HepG2 (cell line): ENCODE measurements around the gene EPHA10. TPM values are rescaled to one million over a fixed set of nuclear protein-coding genes. Genes with fewer than 3 reads are reported as not detected.

Source experiments
- HMG20A ChIP-seq: IDR thresholded peaks from 2 replicates; pipeline ENCODE4 v1.6.1; 2016; ENCODE audit warnings: borderline replicate concordance
- ISL2 ChIP-seq: sonication (generic); formaldehyde crosslinking; IDR thresholded peaks from 2 replicates; pipeline ENCODE4 v1.5.0; 2020; ENCODE audit warnings: missing genetic modification reagents
- KLF12 ChIP-seq: sonication (generic); formaldehyde crosslinking; IDR thresholded peaks from 2 replicates; pipeline ENCODE4 v1.4.0; 2020; ENCODE audit warnings: missing genetic modification reagents, borderline replicate concordance
- MAFK ChIP-seq, 2 experiments: IDR thresholded peaks in 1 of 2; conservative IDR thresholded peaks in 1 of 2; 2 replicates each; pipeline ENCODE4 v1.6.1; 2011; ENCODE audit warnings: improper control_type of control experiment in 2 of 2, low read length in 2 of 2
- SALL1 ChIP-seq: sonication (generic); formaldehyde crosslinking; IDR thresholded peaks from 2 replicates; pipeline ENCODE4 v1.8.0; 2022; ENCODE audit warnings: mild to moderate bottlenecking, missing genetic modification reagents
- SMC3 ChIP-seq: IDR thresholded peaks from 2 replicates; pipeline ENCODE4 v1.6.1; 2011; ENCODE audit warnings: low read length, improper control_type of control experiment
- SPEN ChIP-seq: sonication (generic); formaldehyde crosslinking; IDR thresholded peaks from 2 replicates; pipeline ENCODE4 v1.5.1; 2020; ENCODE audit warnings: low read depth, mild to moderate bottlenecking, missing genetic modification reagents
- ZNF274 ChIP-seq: sonication (generic); formaldehyde crosslinking; IDR thresholded peaks from 2 replicates; pipeline ENCODE4 v1.5.1; 2020; ENCODE audit warnings: mild to moderate bottlenecking, missing genetic modification reagents
- polyA plus RNA-seq, 8 experiments: library from polyadenylated mRNA; depleted of rRNA in 3 of 8; stranded (reverse) in 7 of 8; unstranded in 1 of 8; fragments of >200 nt; fragmentation: Illumina TruSeq in 4 of 8; extraction: Trizol in 4 of 8; gene quantifications; 2 replicates each; pipeline versions ENCODE4 v1.2.1 to v1.2.3, GENCODE V29; 2011 to 2016; ENCODE audit warnings: low read depth in 4 of 8, missing spikeins in 1 of 8, mixed read lengths in 1 of 8; ENCODE audit not compliant: insufficient read depth in 1 of 8
- total RNA-seq, 5 experiments: library from RNA; depleted of rRNA; stranded (reverse); fragments of >200 nt; fragmentation: Illumina TruSeq; extraction: Trizol; gene quantifications; 2 replicates each; pipeline ENCODE4 v1.2.3, GENCODE V29; 2016; ENCODE audit warnings: low read depth in 1 of 5
- TF ChIP-seq, protein P1 (sequence below): IDR thresholded peaks from 2 replicates; pipeline ENCODE4 v1.6.1; 2018; ENCODE audit warnings: missing genetic modification reagents, mild to moderate bottlenecking, missing compliant biosample characterization
- TF ChIP-seq, protein P2 (sequence below): sonication (generic); formaldehyde crosslinking; IDR thresholded peaks from 2 replicates; pipeline ENCODE4 v1.5.0; 2020; ENCODE audit warnings: mild to moderate bottlenecking, missing genetic modification reagents, borderline replicate concordance
- TF ChIP-seq, protein P3 (sequence below): sonication (generic); formaldehyde crosslinking; IDR thresholded peaks from 2 replicates; pipeline ENCODE4 v1.4.0; 2020; ENCODE audit warnings: missing genetic modification reagents
- TF ChIP-seq, protein P4 (sequence below): sonication (generic); formaldehyde crosslinking; IDR thresholded peaks from 2 replicates; pipeline ENCODE4 v1.5.0; 2020; ENCODE audit warnings: mild to moderate bottlenecking, missing genetic modification reagents
- TF ChIP-seq, protein P5 (sequence below): IDR thresholded peaks from 2 replicates; pipeline ENCODE4 v1.6.1; 2012; ENCODE audit warnings: low read depth, low read length, improper control_type of control experiment
- TF ChIP-seq, protein P6 (sequence below): sonication (generic); formaldehyde crosslinking; IDR thresholded peaks from 2 replicates; pipeline ENCODE4 v1.5.1; 2020; ENCODE audit warnings: mild to moderate bottlenecking, missing genetic modification reagents, borderline replicate concordance

EPHA10 gene
- total and polyA plus RNA-seq, 2 of the 13 experiments (the other 11 are each of a cell fraction or from before 2014, with no cell fraction given): 0.11 to 0.58 TPM

DNA sequence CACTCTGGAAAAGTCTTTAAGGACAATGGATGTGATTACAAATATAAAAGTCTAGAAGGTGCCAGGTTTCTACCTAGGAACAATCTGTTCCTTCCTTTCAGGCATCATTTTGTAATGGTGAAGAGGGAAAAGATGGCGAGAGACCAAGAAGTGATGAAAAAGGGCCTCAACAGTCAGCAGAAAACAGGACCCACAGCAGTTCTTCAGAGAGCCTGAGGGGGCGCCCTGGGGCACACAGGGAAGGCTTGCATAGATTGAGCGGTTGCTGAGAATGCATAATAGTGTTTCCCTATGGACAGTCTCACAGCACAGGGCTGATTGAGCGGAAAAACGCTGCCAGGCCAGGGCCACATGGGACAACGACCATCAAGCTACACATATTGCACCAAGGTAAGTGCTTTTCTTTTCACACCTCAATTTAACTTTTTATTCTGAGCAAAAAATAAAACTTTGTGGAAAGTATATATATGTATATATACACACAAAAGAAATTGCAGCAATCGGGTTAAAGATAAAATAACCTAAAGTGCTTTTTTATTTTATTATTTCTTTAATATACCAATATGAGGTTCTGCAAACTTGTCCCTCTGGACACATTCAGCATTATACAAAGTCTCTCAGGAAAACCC, 46.2 kb upstream of the EPHA10 start (continued):
- TF ChIP-seq, protein P1, sequence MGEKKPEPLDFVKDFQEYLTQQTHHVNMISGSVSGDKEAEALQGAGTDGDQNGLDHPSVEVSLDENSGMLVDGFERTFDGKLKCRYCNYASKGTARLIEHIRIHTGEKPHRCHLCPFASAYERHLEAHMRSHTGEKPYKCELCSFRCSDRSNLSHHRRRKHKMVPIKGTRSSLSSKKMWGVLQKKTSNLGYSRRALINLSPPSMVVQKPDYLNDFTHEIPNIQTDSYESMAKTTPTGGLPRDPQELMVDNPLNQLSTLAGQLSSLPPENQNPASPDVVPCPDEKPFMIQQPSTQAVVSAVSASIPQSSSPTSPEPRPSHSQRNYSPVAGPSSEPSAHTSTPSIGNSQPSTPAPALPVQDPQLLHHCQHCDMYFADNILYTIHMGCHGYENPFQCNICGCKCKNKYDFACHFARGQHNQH: 0 out of 2 replicates have a peak, but pooled peaks have one; percentile 34
- TF ChIP-seq HMG20A (CRISPR knock-in tag): no peak
- TF ChIP-seq, protein P2, sequence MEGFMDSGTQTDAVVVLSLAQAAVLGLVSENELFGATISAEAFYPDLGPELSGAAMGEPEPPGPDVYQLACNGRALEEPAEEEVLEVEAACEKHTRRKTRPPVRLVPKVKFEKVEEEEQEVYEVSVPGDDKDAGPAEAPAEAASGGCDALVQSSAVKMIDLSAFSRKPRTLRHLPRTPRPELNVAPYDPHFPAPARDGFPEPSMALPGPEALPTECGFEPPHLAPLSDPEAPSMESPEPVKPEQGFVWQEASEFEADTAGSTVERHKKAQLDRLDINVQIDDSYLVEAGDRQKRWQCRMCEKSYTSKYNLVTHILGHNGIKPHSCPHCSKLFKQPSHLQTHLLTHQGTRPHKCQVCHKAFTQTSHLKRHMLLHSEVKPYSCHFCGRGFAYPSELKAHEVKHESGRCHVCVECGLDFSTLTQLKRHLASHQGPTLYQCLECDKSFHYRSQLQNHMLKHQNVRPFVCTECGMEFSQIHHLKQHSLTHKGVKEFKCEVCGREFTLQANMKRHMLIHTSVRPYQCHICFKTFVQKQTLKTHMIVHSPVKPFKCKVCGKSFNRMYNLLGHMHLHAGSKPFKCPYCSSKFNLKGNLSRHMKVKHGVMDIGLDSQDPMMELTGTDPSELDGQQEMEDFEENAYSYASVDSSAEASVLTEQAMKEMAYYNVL (CRISPR knock-in tag): no peak
- TF ChIP-seq ZNF274 (CRISPR knock-in tag): no peak
- TF ChIP-seq, protein P3, sequence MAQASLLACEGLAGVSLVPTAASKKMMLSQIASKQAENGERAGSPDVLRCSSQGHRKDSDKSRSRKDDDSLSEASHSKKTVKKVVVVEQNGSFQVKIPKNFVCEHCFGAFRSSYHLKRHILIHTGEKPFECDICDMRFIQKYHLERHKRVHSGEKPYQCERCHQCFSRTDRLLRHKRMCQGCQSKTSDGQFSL (CRISPR knock-in tag): no peak
- TF ChIP-seq ISL2 (CRISPR knock-in tag): no peak
- TF ChIP-seq SMC3: peak; percentile 64; the same call in 1 of the 2 replicates
- TF ChIP-seq, protein P4, sequence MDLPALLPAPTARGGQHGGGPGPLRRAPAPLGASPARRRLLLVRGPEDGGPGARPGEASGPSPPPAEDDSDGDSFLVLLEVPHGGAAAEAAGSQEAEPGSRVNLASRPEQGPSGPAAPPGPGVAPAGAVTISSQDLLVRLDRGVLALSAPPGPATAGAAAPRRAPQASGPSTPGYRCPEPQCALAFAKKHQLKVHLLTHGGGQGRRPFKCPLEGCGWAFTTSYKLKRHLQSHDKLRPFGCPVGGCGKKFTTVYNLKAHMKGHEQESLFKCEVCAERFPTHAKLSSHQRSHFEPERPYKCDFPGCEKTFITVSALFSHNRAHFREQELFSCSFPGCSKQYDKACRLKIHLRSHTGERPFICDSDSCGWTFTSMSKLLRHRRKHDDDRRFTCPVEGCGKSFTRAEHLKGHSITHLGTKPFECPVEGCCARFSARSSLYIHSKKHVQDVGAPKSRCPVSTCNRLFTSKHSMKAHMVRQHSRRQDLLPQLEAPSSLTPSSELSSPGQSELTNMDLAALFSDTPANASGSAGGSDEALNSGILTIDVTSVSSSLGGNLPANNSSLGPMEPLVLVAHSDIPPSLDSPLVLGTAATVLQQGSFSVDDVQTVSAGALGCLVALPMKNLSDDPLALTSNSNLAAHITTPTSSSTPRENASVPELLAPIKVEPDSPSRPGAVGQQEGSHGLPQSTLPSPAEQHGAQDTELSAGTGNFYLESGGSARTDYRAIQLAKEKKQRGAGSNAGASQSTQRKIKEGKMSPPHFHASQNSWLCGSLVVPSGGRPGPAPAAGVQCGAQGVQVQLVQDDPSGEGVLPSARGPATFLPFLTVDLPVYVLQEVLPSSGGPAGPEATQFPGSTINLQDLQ (CRISPR knock-in tag): no peak
- no peak for TF ChIP-seq SPEN (CRISPR knock-in tag)
- TF ChIP-seq MAFK (conservative IDR thresholded peaks at IDR 0.05 in 1 of 2, IDR thresholded peaks at IDR 0.05 in 1 of 2; ENCODE audit: low read length in 2 of 2): peak; percentile 72 to 87
- 0 out of 2 replicates have a peak, but pooled peaks have one; percentile 19 for TF ChIP-seq SALL1 (CRISPR knock-in tag)
- TF ChIP-seq, protein P5, sequence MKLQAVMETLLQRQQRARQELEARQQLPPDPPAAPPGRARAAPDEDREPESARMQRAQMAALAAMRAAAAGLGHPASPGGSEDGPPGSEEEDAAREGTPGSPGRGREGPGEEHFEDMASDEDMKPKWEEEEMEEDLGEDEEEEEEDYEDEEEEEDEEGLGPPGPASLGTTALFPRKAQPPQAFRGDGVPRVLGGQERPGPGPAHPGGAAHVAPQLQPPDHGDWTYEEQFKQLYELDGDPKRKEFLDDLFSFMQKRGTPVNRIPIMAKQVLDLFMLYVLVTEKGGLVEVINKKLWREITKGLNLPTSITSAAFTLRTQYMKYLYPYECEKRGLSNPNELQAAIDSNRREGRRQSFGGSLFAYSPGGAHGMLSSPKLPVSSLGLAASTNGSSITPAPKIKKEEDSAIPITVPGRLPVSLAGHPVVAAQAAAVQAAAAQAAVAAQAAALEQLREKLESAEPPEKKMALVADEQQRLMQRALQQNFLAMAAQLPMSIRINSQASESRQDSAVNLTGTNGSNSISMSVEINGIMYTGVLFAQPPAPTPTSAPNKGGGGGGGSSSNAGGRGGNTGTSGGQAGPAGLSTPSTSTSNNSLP: peak; percentile 43; the same call in 1 of the 2 replicates
- no peak for TF ChIP-seq KLF12 (CRISPR knock-in tag)
- TF ChIP-seq, protein P6, sequence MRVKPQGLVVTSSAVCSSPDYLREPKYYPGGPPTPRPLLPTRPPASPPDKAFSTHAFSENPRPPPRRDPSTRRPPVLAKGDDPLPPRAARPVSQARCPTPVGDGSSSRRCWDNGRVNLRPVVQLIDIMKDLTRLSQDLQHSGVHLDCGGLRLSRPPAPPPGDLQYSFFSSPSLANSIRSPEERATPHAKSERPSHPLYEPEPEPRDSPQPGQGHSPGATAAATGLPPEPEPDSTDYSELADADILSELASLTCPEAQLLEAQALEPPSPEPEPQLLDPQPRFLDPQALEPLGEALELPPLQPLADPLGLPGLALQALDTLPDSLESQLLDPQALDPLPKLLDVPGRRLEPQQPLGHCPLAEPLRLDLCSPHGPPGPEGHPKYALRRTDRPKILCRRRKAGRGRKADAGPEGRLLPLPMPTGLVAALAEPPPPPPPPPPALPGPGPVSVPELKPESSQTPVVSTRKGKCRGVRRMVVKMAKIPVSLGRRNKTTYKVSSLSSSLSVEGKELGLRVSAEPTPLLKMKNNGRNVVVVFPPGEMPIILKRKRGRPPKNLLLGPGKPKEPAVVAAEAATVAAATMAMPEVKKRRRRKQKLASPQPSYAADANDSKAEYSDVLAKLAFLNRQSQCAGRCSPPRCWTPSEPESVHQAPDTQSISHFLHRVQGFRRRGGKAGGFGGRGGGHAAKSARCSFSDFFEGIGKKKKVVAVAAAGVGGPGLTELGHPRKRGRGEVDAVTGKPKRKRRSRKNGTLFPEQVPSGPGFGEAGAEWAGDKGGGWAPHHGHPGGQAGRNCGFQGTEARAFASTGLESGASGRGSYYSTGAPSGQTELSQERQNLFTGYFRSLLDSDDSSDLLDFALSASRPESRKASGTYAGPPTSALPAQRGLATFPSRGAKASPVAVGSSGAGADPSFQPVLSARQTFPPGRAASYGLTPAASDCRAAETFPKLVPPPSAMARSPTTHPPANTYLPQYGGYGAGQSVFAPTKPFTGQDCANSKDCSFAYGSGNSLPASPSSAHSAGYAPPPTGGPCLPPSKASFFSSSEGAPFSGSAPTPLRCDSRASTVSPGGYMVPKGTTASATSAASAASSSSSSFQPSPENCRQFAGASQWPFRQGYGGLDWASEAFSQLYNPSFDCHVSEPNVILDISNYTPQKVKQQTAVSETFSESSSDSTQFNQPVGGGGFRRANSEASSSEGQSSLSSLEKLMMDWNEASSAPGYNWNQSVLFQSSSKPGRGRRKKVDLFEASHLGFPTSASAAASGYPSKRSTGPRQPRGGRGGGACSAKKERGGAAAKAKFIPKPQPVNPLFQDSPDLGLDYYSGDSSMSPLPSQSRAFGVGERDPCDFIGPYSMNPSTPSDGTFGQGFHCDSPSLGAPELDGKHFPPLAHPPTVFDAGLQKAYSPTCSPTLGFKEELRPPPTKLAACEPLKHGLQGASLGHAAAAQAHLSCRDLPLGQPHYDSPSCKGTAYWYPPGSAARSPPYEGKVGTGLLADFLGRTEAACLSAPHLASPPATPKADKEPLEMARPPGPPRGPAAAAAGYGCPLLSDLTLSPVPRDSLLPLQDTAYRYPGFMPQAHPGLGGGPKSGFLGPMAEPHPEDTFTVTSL (CRISPR knock-in tag): no peak
